GM23338 (cell line): ENCODE measurements around the gene COG7. TPM values are rescaled to one million over a fixed set of nuclear protein-coding genes. Genes with fewer than 3 reads are reported as not detected.
A peak's percentile ranks its signal among the peaks of the same experiment; 100 is the strongest.

Source experiments
- ATAC-seq: fragments of 200-7000 bp; cut with Tn5 transposase; 3 replicates; pipeline ENCODE4 v1.9.1; 2020
- DNase-seq: peaks from one replicate; pipeline ENCODE4 v3.0.0-alpha.2; 2015; ENCODE audit warnings: low spot score
- H2AFZ ChIP-seq: fragments of 200-600 bp; sonication (generic); 2 replicates; pipeline ENCODE4 v1.8.0; 2016; ENCODE audit warnings: antibody characterized with exemption, mild to moderate bottlenecking, moderate library complexity
- H3F3A ChIP-seq: fragments of 200-600 bp; sonication (generic); replicated peaks from 2 replicates; pipeline ENCODE4 v1.8.0; 2017; ENCODE audit warnings: antibody characterized with exemption, mixed run types, low read depth
- H3K27ac ChIP-seq: fragments of 200-600 bp; sonication (generic); 2 replicates; pipeline ENCODE4 v1.6.1; 2016; ENCODE audit warnings: low read depth
- H3K27me3 ChIP-seq: fragments of 200-600 bp; sonication (generic); 2 replicates; pipeline ENCODE4 v1.8.0; 2016; ENCODE audit warnings: mild to moderate bottlenecking, mixed run types, moderate library complexity; ENCODE audit not compliant: insufficient read depth
- H3K36me3 ChIP-seq: fragments of 200-600 bp; sonication (generic); 2 replicates; pipeline ENCODE4 v1.8.0; 2016; ENCODE audit warnings: mild to moderate bottlenecking; ENCODE audit not compliant: insufficient read depth
- H3K4me1 ChIP-seq: fragments of 200-600 bp; sonication (generic); 2 replicates; pipeline ENCODE4 v1.8.0; 2016; ENCODE audit warnings: mild to moderate bottlenecking, moderate library complexity; ENCODE audit not compliant: insufficient read depth
- H3K4me2 ChIP-seq: fragments of 200-600 bp; sonication (generic); 2 replicates; pipeline ENCODE4 v1.7.1; 2017; ENCODE audit warnings: mixed run types
- H3K4me3 ChIP-seq: fragments of 200-600 bp; sonication (generic); 2 replicates; pipeline ENCODE4 v1.6.1; 2016; ENCODE audit warnings: mixed run types
- H3K79me2 ChIP-seq: fragments of 200-600 bp; sonication (generic); replicated peaks from 2 replicates; pipeline ENCODE4 v1.8.0; 2017; ENCODE audit warnings: mild to moderate bottlenecking; ENCODE audit not compliant: insufficient read depth
- H3K9me2 ChIP-seq: fragments of 200-600 bp; sonication (generic); 2 replicates; pipeline ENCODE4 v1.8.0; 2017; ENCODE audit not compliant: insufficient read depth
- H4K20me1 ChIP-seq: fragments of 200-600 bp; sonication (generic); replicated peaks from 2 replicates; pipeline ENCODE4 v1.8.0; 2017; ENCODE audit warnings: mild to moderate bottlenecking; ENCODE audit not compliant: insufficient read depth
- H3K27ac Mint-ChIP-seq: 2 replicates; pipeline ENCODE4 v1.8.0; 2020; ENCODE audit warnings: inconsistent platforms, mild to moderate bottlenecking, moderate library complexity, mixed read lengths
- H3K27me3 Mint-ChIP-seq: 3 replicates; pipeline ENCODE4 v1.8.0; 2022; ENCODE audit warnings: low read depth, mild to moderate bottlenecking, moderate library complexity, mixed read lengths, inconsistent platforms; ENCODE audit not compliant: insufficient read depth, poor library complexity
- H3K36me3 Mint-ChIP-seq: 3 replicates; pipeline ENCODE4 v1.8.0; 2021; ENCODE audit warnings: low read depth, mild to moderate bottlenecking, inconsistent platforms, moderate library complexity, mixed read lengths
- H3K4me1 Mint-ChIP-seq: 3 replicates; pipeline ENCODE4 v1.8.0; 2020; ENCODE audit warnings: mild to moderate bottlenecking, inconsistent platforms, mixed read lengths
- H3K4me3 Mint-ChIP-seq: 3 replicates; pipeline ENCODE4 v1.8.0; 2021; ENCODE audit warnings: moderate library complexity, mild to moderate bottlenecking, inconsistent platforms, mixed read lengths
- H3K9me3 Mint-ChIP-seq: 3 replicates; pipeline ENCODE4 v1.8.0; 2020; ENCODE audit warnings: moderate library complexity, mild to moderate bottlenecking, inconsistent platforms, mixed read lengths
- CREB1 ChIP-seq: fragments of 250-450 bp; sonication (Bioruptor Pico); IDR thresholded peaks from 2 replicates; pipeline ENCODE4 v1.5.0; 2020; ENCODE audit warnings: low read depth, mild to moderate bottlenecking, moderate library complexity
- EZH2 ChIP-seq: fragments of 200-600 bp; sonication (generic); IDR thresholded peaks from one replicate; pipeline ENCODE4 v1.8.0; 2017; ENCODE audit warnings: antibody characterized with exemption, mild to moderate bottlenecking, low read depth; ENCODE audit not compliant: unreplicated experiment
- JUNB ChIP-seq: IDR thresholded peaks from one replicate; pipeline ENCODE4 v1.6.1; 2016; ENCODE audit warnings: antibody characterized with exemption; ENCODE audit not compliant: unreplicated experiment
- POLR2AphosphoS5 ChIP-seq: IDR thresholded peaks from 2 replicates; pipeline ENCODE4 v1.6.1; 2016; ENCODE audit warnings: antibody characterized with exemption, low read depth
- ZNF114 ChIP-seq: fragments of 250-450 bp; sonication (Bioruptor Pico); IDR thresholded peaks from 2 replicates; pipeline ENCODE4 v1.5.0; 2020; ENCODE audit warnings: mild to moderate bottlenecking, moderate library complexity
- polyA plus RNA-seq: library from polyadenylated mRNA; unstranded; fragments of >200 nt; fragmentation: Nextera tagmentation; extraction: Ambion mirVana; gene quantifications from 2 replicates; pipeline ENCODE4 v1.2.1, GENCODE V29; 2016
- total RNA-seq: library from RNA; depleted of rRNA; stranded (reverse); fragments of >200 nt; shearing (Covaris generic); gene quantifications from 2 replicates; pipeline ENCODE4 v1.2.3, GENCODE V29; 2014
- TF ChIP-seq, protein P1 (sequence below): fragments of 250-450 bp; sonication (Bioruptor Pico); IDR thresholded peaks from 2 replicates; pipeline ENCODE4 v1.5.0; 2020; ENCODE audit warnings: mild to moderate bottlenecking, moderate library complexity
- TF ChIP-seq, protein P2 (sequence below), 2 experiments: fragments of 200-600 bp in 1 of 2; sonication (generic) in 1 of 2; conservative IDR thresholded peaks; 2 replicates each; pipeline versions ENCODE4 v1.5.1 to v1.6.1; 2016 to 2017; ENCODE audit warnings: antibody characterized with exemption in 2 of 2, low read depth in 2 of 2, mild to moderate bottlenecking in 2 of 2, moderate library complexity in 1 of 2
- TF ChIP-seq, protein P3 (sequence below): IDR thresholded peaks from 2 replicates; pipeline ENCODE4 v1.6.1; 2016; ENCODE audit warnings: antibody characterized with exemption

Gene COG7
- total and polyA plus RNA-seq, 2 experiments from 2014 or later = 9.2 to 20.0 TPM

DNA sequence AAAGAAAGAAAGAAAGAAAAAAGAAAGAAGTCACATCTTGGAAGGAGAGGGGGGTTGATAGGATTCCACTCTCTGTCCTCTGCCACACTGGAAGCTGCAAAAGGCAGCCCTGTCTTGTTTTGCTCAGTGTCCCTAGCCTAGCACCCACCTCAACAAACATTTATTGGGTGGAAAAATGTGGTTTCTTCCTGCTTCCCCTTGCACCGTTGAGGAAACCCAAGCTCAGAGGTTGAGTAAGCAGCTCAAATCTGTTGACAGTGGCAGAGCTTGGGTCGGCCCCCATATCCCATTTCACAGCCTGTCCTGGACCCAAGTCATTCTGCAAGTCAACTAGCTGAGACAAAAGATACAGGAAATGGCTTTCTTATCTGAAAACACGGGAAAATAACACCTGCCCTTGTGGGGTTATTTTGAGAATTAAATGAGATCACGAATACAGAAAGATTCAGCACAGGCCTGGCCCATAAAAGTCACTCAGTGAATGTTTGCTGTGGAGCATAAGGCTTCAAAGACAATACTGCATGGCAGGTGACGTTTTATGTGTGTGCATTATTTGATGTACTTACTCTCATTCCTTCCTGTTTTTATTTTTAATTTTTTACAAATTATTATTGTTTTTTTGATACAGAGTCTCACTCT, 87.3 kb downstream of the COG7 start:
- peak overlapping the region; percentile 7; the same call in 1 of the 2 replicates for H3K27ac ChIP-seq
- ATAC-seq = peak; percentile 58
- H3K27ac Mint-ChIP-seq = peak overlapping the region; percentile 82

DNA sequence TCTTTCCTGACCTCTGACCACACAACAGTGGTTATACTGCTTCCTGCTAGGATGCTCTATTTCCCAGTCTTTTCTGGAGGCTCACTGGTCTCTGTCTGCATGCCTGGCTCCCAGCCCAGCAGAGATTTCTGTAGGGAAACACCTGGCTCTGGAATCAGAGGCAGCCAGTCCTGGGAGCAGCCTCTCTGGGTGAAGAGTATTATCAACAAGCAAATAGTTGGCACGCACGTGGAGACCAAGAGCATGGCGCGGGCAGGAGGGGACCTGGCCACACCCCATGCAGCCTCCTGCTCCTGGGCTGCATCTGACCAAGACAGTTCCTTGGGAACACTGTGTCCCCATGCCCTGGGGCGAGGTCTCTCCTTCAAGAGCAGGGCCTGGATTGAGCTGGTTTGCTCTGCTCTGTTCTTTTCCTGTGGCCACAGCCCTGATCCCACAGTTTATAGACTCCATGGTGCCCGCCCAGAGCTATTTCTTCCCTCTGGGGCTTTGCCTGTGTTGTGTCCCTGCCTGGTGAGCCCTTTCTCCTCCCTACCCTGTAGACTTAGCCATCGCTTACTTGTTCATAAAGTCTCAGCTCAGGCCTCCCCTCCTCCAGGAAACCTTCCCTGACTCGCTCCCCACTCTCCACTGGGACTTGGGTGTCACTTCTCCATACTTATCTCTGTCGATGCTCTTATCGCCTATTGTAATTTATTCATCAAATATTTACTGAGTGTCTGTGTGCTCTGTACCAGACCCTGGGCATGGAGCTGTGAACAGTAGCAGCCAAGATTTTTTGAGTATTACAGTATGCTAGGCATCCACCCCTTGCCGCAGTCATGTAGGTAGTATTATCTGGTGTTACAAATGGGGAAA, 90.3 kb downstream of the COG7 start:
- H3K27ac Mint-ChIP-seq = no peak overlapping the region
- peak; percentile 43 for ATAC-seq
- H3K4me3 ChIP-seq = no peak overlapping the region
- TF ChIP-seq EZH2 = no peak
- TF ChIP-seq JUNB = no peak
- TF ChIP-seq POLR2AphosphoS5 = no peak
- TF ChIP-seq CREB1 = no peak
- TF ChIP-seq, protein P1, sequence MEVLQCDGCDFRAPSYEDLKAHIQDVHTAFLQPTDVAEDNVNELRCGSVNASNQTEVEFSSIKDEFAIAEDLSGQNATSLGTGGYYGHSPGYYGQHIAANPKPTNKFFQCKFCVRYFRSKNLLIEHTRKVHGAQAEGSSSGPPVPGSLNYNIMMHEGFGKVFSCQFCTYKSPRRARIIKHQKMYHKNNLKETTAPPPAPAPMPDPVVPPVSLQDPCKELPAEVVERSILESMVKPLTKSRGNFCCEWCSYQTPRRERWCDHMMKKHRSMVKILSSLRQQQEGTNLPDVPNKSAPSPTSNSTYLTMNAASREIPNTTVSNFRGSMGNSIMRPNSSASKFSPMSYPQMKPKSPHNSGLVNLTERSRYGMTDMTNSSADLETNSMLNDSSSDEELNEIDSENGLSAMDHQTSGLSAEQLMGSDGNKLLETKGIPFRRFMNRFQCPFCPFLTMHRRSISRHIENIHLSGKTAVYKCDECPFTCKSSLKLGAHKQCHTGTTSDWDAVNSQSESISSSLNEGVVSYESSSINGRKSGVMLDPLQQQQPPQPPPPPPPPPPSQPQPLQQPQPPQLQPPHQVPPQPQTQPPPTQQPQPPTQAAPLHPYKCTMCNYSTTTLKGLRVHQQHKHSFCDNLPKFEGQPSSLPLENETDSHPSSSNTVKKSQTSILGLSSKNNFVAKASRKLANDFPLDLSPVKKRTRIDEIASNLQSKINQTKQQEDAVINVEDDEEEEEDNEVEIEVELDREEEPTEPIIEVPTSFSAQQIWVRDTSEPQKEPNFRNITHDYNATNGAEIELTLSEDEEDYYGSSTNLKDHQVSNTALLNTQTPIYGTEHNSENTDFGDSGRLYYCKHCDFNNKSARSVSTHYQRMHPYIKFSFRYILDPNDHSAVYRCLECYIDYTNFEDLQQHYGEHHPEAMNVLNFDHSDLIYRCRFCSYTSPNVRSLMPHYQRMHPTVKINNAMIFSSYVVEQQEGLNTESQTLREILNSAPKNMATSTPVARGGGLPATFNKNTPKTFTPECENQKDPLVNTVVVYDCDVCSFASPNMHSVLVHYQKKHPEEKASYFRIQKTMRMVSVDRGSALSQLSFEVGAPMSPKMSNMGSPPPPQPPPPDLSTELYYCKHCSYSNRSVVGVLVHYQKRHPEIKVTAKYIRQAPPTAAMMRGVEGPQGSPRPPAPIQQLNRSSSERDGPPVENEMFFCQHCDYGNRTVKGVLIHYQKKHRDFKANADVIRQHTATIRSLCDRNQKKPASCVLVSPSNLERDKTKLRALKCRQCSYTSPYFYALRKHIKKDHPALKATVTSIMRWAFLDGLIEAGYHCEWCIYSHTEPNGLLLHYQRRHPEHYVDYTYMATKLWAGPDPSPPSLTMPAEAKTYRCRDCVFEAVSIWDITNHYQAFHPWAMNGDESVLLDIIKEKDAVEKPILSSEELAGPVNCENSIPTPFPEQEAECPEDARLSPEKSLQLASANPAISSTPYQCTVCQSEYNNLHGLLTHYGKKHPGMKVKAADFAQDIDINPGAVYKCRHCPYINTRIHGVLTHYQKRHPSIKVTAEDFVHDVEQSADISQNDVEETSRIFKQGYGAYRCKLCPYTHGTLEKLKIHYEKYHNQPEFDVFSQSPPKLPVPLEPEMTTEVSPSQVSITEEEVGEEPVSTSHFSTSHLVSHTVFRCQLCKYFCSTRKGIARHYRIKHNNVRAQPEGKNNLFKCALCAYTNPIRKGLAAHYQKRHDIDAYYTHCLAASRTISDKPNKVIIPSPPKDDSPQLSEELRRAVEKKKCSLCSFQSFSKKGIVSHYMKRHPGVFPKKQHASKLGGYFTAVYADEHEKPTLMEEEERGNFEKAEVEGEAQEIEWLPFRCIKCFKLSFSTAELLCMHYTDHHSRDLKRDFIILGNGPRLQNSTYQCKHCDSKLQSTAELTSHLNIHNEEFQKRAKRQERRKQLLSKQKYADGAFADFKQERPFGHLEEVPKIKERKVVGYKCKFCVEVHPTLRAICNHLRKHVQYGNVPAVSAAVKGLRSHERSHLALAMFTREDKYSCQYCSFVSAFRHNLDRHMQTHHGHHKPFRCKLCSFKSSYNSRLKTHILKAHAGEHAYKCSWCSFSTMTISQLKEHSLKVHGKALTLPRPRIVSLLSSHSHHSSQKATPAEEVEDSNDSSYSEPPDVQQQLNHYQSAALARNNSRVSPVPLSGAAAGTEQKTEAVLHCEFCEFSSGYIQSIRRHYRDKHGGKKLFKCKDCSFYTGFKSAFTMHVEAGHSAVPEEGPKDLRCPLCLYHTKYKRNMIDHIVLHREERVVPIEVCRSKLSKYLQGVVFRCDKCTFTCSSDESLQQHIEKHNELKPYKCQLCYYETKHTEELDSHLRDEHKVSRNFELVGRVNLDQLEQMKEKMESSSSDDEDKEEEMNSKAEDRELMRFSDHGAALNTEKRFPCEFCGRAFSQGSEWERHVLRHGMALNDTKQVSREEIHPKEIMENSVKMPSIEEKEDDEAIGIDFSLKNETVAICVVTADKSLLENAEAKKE (CRISPR knock-in tag) = no peak
- TF ChIP-seq, protein P2, sequence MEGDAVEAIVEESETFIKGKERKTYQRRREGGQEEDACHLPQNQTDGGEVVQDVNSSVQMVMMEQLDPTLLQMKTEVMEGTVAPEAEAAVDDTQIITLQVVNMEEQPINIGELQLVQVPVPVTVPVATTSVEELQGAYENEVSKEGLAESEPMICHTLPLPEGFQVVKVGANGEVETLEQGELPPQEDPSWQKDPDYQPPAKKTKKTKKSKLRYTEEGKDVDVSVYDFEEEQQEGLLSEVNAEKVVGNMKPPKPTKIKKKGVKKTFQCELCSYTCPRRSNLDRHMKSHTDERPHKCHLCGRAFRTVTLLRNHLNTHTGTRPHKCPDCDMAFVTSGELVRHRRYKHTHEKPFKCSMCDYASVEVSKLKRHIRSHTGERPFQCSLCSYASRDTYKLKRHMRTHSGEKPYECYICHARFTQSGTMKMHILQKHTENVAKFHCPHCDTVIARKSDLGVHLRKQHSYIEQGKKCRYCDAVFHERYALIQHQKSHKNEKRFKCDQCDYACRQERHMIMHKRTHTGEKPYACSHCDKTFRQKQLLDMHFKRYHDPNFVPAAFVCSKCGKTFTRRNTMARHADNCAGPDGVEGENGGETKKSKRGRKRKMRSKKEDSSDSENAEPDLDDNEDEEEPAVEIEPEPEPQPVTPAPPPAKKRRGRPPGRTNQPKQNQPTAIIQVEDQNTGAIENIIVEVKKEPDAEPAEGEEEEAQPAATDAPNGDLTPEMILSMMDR (conservative IDR thresholded peaks at IDR 0.05; ENCODE audit: low read depth in 2 of 2) = no peak
- TF ChIP-seq, protein P3, sequence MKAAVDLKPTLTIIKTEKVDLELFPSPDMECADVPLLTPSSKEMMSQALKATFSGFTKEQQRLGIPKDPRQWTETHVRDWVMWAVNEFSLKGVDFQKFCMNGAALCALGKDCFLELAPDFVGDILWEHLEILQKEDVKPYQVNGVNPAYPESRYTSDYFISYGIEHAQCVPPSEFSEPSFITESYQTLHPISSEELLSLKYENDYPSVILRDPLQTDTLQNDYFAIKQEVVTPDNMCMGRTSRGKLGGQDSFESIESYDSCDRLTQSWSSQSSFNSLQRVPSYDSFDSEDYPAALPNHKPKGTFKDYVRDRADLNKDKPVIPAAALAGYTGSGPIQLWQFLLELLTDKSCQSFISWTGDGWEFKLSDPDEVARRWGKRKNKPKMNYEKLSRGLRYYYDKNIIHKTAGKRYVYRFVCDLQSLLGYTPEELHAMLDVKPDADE = no peak
- TF ChIP-seq ZNF114 (CRISPR knock-in tag) = no peak

More for the DNA sequence above, 87.3 kb downstream of the COG7 start:
- Histone ChIP-seq H3K4me2 (peak overlapping the region; percentile 37; the same call in 1 of the 2 replicates), H3K9me2 (no peaks in the 10 kb centered on the region), H2AFZ (peak overlapping the region; percentile 89), H3K4me1 (peaks cover 12% of the 10 kb centered on the region; the same call in 1 of the 2 replicates), H3F3A (no peaks in the 10 kb centered on the region), H3K79me2 (no peaks in the 10 kb centered on the region), H4K20me1 (no peaks in the 10 kb centered on the region), H3K4me3 (no peak overlapping the region), H3K36me3 (no peaks in the 10 kb centered on the region), H3K27me3 (no peaks in the 10 kb centered on the region)
- Mint-ChIP-seq H3K36me3 (no peaks in the 10 kb centered on the region; the same call in 2 of the 3 replicates), H3K27me3 (peaks cover 9% of the 10 kb centered on the region), H3K4me1 (peaks cover 9% of the 10 kb centered on the region), H3K9me3 (no peaks in the 10 kb centered on the region), H3K4me3 (no peak overlapping the region; the same call in 2 of the 3 replicates)
- peak; percentile 25 for DNase-seq
- TF ChIP-seq JUNB = no peak

More for the DNA sequence above, 90.3 kb downstream of the COG7 start:
- H3K36me3 ChIP-seq = no peaks in the 10 kb centered on the region
- H3K4me3 Mint-ChIP-seq = no peak overlapping the region
- H3K27me3 ChIP-seq = no peaks in the 10 kb centered on the region
- H3K4me1 ChIP-seq = peaks cover 12% of the 10 kb centered on the region; the same call in 1 of the 2 replicates
- H3K4me1 Mint-ChIP-seq = peaks cover 9% of the 10 kb centered on the region; the same call in 2 of the 3 replicates
- no peaks in the 10 kb centered on the region for H3K9me3 Mint-ChIP-seq
- no peaks in the 10 kb centered on the region for H3K36me3 Mint-ChIP-seq
- no peaks in the 10 kb centered on the region for H3F3A ChIP-seq
- H2AFZ ChIP-seq = peak overlapping the region; percentile 38; the same call in 1 of the 2 replicates
- H3K9me2 ChIP-seq = no peaks in the 10 kb centered on the region
- H3K4me2 ChIP-seq = no peak overlapping the region
- H3K27me3 Mint-ChIP-seq = peaks cover 5% of the 10 kb centered on the region
- H3K79me2 ChIP-seq = no peaks in the 10 kb centered on the region
- no peak for DNase-seq
- H4K20me1 ChIP-seq = no peaks in the 10 kb centered on the region
- no peak overlapping the region for H3K27ac ChIP-seq
